Measurements from ENCODE around the gene ZMYND19. TPM values are rescaled to one million over a fixed set of nuclear protein-coding genes. Genes with fewer than 3 reads are reported as not detected.
A peak's percentile ranks its signal among the peaks of the same experiment; 100 is the strongest.

The ZMYND19 gene
- total RNA-seq, 2 experiments from 2014 or later = 45.9 to 46.5 TPM

GRCh38 chr9:137580209-137580953 lies 9.9 kb downstream of the ZMYND19 start:
- intact Hi-C loops (cut with micrococcal nuclease) = no loop called here
- Mint-ChIP-seq H3K36me3 (ENCODE audit: low read depth) (peaks cover 24% of the 10 kb centered on the region), H3K27ac (no peak overlapping the region), H3K27me3 (no peaks in the 10 kb centered on the region), H3K9me3 (no peaks in the 10 kb centered on the region), H3K4me3 (no peak overlapping the region), H3K4me1 (ENCODE audit: low read depth) (peaks cover 31% of the 10 kb centered on the region)
- TF ChIP-seq CTCF (IDR thresholded peaks at IDR 0.05) = no peak
- no peak for DNase-seq
- ChIA-PET POLR2A (interaction anchor here (0.5 to 5.0 kb wide), 2 partner anchors 9 to 85 kb away, joined by 3 to 33 read pairs; partner anchors contain the start of gene ZMYND19), CTCF (interaction anchor here (1.2 to 1.9 kb wide), 8 partner anchors 8 to 35 kb away, joined by 3 to 20 read pairs (median 4); partner anchors contain the start of genes MRPL41 and ZMYND19)
- no peak for ATAC-seq

- H3K27me3 Mint-ChIP-seq = no peaks in the 10 kb centered on the region
- TF ChIP-seq CTCF (IDR thresholded peaks at IDR 0.05) = peak; percentile 12
- peak overlapping the region; percentile 64 for H3K27ac Mint-ChIP-seq
- peak overlapping the region; percentile 84 for H3K4me3 Mint-ChIP-seq
- intact Hi-C loops (cut with micrococcal nuclease) = no loop called here
- CTCF ChIA-PET = interaction anchor here (0.8 to 1.9 kb wide), 11 partner anchors 8 to 71 kb away, joined by 3 to 20 read pairs (median 4); partner anchors contain the start of gene MRPL41
- ATAC-seq (no peak), DNase-seq (no peak)
- no peaks in the 10 kb centered on the region for H3K9me3 Mint-ChIP-seq
- POLR2A ChIA-PET = interaction anchor here (0.7 to 5.0 kb wide), 4 partner anchors 10 to 42 kb away, joined by 3 to 33 read pairs (median 3); partner anchors contain the start of gene ZMYND19
- H3K36me3 Mint-ChIP-seq (ENCODE audit: low read depth) = peaks cover 30% of the 10 kb centered on the region
- H3K4me1 Mint-ChIP-seq (ENCODE audit: low read depth) = peaks cover 35% of the 10 kb centered on the region
These were observed 11.1 kb downstream of the ZMYND19 start for GRCh38 chr9:137579259-137579604.

- ATAC-seq = peak; percentile 98
- peak within 1 kb of the TSS; percentile 84 for H3K4me3 Mint-ChIP-seq
- H3K9me3 Mint-ChIP-seq = no peaks in the 10 kb centered on the region
- peak; percentile 96 for DNase-seq
- H3K4me1 Mint-ChIP-seq (ENCODE audit: low read depth) = peaks cover 35% of the 10 kb centered on the region
- intact Hi-C loops (cut with micrococcal nuclease) = no loop called here
- peak within 1 kb of the TSS; percentile 64 for H3K27ac Mint-ChIP-seq
- ChIA-PET POLR2A (interaction anchor here (0.7 to 5.0 kb wide), 4 partner anchors 11 to 42 kb away, joined by 3 to 33 read pairs (median 3); partner anchors contain the start of gene ZMYND19), CTCF (interaction anchor here (0.8 to 2.4 kb wide), 9 partner anchors 9 to 71 kb away, joined by 3 to 20 read pairs (median 4); partner anchors contain the start of gene MRPL41)
- peak; percentile 85 for TF ChIP-seq CTCF (IDR thresholded peaks at IDR 0.05)
- peaks cover 30% of the 10 kb centered on the region for H3K36me3 Mint-ChIP-seq (ENCODE audit: low read depth)
- no peaks in the 10 kb centered on the region for H3K27me3 Mint-ChIP-seq
These were observed 11.6 kb downstream of the ZMYND19 start, which contains the start of gene DPH7 for GRCh38 chr9:137578518-137579258. DPH7 (minus strand) TSS chr9:137578925; CDS start chr9:137578777, 148 bp downstream.

GRCh38 chr9:137575716-137576411 lies 14.4 kb downstream of the ZMYND19 start:
- intact Hi-C loops (cut with micrococcal nuclease) = no loop called here
- Mint-ChIP-seq H3K4me3 (peak overlapping the region; percentile 31), H3K4me1 (ENCODE audit: low read depth) (peaks cover 35% of the 10 kb centered on the region), H3K27me3 (no peaks in the 10 kb centered on the region), H3K9me3 (no peaks in the 10 kb centered on the region), H3K27ac (peak overlapping the region; percentile 64), H3K36me3 (ENCODE audit: low read depth) (peaks cover 36% of the 10 kb centered on the region)
- ChIA-PET POLR2A (interaction anchor here (1.3 to 1.9 kb wide), 2 partner anchors 11 to 45 kb away, joined by 4 read pairs; no protein-coding TSS in a partner anchor), CTCF (interaction anchor here (1.3 kb wide), 1 partner anchor 30 kb away, joined by 3 read pairs; no protein-coding TSS in a partner anchor)
- no peak for TF ChIP-seq CTCF (IDR thresholded peaks at IDR 0.05)
- ATAC-seq = no peak
- no peak for DNase-seq

Measured in activated CD8-positive, alpha-beta T cell treated with anti-CD3 and anti-CD28 coated beads for 36 hours (primary cell).